H9 (cell line): ENCODE data around the gene CYREN. TPM values are rescaled to one million over a fixed set of nuclear protein-coding genes. Genes with fewer than 3 reads are reported as not detected.

ENCODE experiments used
- DNase-seq: peaks from one replicate; pipeline ENCODE4 v3.0.0-alpha.2; 2017
- H2AFZ ChIP-seq: one replicate; pipeline ENCODE4 v1.6.1; 2013; ENCODE audit warnings: mild to moderate bottlenecking, low read length, control low read depth, moderate library complexity
- H2AK5ac ChIP-seq: 2 replicates; pipeline ENCODE4 v1.6.1; 2013; ENCODE audit warnings: low read length, control low read depth, mixed read lengths; ENCODE audit not compliant: insufficient read length
- H2BK120ac ChIP-seq: one replicate; pipeline ENCODE4 v1.6.1; 2013; ENCODE audit warnings: low read depth, mild to moderate bottlenecking, low read length, control low read depth, inconsistent platforms; ENCODE audit not compliant: poor library complexity, severe bottlenecking
- H2BK12ac ChIP-seq: 2 replicates; pipeline ENCODE4 v1.6.1; 2013; ENCODE audit warnings: low read length, control low read depth, mixed read lengths, low read depth; ENCODE audit not compliant: insufficient read length
- H2BK15ac ChIP-seq: 2 replicates; pipeline ENCODE4 v1.6.1; 2013; ENCODE audit warnings: low read depth, low read length, control low read depth
- H2BK20ac ChIP-seq: one replicate; pipeline ENCODE4 v1.6.1; 2013; ENCODE audit warnings: low read depth, mild to moderate bottlenecking, low read length, control low read depth, inconsistent platforms; ENCODE audit not compliant: poor library complexity, severe bottlenecking
- H2BK5ac ChIP-seq: 2 replicates; pipeline ENCODE4 v1.6.1; 2013; ENCODE audit warnings: low read length, control low read depth, mixed read lengths; ENCODE audit not compliant: insufficient read length
- H3K14ac ChIP-seq: 2 replicates; pipeline ENCODE4 v1.6.1; 2013; ENCODE audit warnings: low read length, control low read depth; ENCODE audit not compliant: insufficient read depth
- H3K18ac ChIP-seq: 2 replicates; pipeline ENCODE4 v1.6.1; 2013; ENCODE audit warnings: low read depth, mild to moderate bottlenecking, mixed read lengths, low read length, control low read depth; ENCODE audit not compliant: insufficient read length
- H3K23ac ChIP-seq: 2 replicates; pipeline ENCODE4 v1.6.1; 2013; ENCODE audit warnings: low read length, control low read depth, mixed read lengths, low read depth; ENCODE audit not compliant: insufficient read length
- H3K23me2 ChIP-seq: 2 replicates; pipeline ENCODE4 v1.6.1; 2013; ENCODE audit warnings: low read depth, mild to moderate bottlenecking, mixed read lengths, low read length, control low read depth; ENCODE audit not compliant: insufficient read length, poor library complexity, severe bottlenecking
- H3K27ac ChIP-seq: 2 replicates; pipeline ENCODE4 v1.5.1; 2013; ENCODE audit warnings: low read length, control low read depth, mixed read lengths, low read depth; ENCODE audit not compliant: insufficient read length
- H3K27me3 ChIP-seq: 2 replicates; pipeline ENCODE4 v1.6.1; 2013; ENCODE audit warnings: low read length, control low read depth, inconsistent platforms; ENCODE audit not compliant: insufficient read depth
- H3K4ac ChIP-seq: 2 replicates; pipeline ENCODE4 v1.6.1; 2013; ENCODE audit warnings: low read depth, mild to moderate bottlenecking, control low read depth, inconsistent platforms, low read length, moderate library complexity
- H3K4me1 ChIP-seq: 2 replicates; pipeline ENCODE4 v1.6.1; 2013; ENCODE audit warnings: low read length, control low read depth, inconsistent platforms; ENCODE audit not compliant: insufficient read depth
- H3K4me2 ChIP-seq: 2 replicates; pipeline ENCODE4 v1.6.1; 2013; ENCODE audit warnings: low read length, control low read depth, mixed read lengths; ENCODE audit not compliant: insufficient read length, insufficient read depth
- H3K56ac ChIP-seq: 2 replicates; pipeline ENCODE4 v1.6.1; 2013; ENCODE audit warnings: low read depth, mild to moderate bottlenecking, mixed read lengths, low read length, control low read depth; ENCODE audit not compliant: insufficient read length
- H3K79me1 ChIP-seq: 2 replicates; pipeline ENCODE4 v1.6.1; 2013; ENCODE audit warnings: low read depth, mild to moderate bottlenecking, moderate library complexity, low read length, control low read depth, inconsistent platforms; ENCODE audit not compliant: insufficient read depth, poor library complexity, severe bottlenecking
- H3K79me2 ChIP-seq: 2 replicates; pipeline ENCODE4 v1.6.1; 2013; ENCODE audit warnings: low read length, control low read depth, inconsistent platforms; ENCODE audit not compliant: insufficient read depth
- H3K9ac ChIP-seq: 2 replicates; pipeline ENCODE4 v1.6.1; 2013; ENCODE audit warnings: low read length, control low read depth, mixed read lengths; ENCODE audit not compliant: insufficient read length; ENCODE audit errors: extremely low read depth
- H3K9me3 ChIP-seq: one replicate; pipeline ENCODE4 v1.6.1; 2013; ENCODE audit warnings: low read depth, low read length, inconsistent platforms; ENCODE audit not compliant: control insufficient read depth
- H3T11ph ChIP-seq: one replicate; pipeline ENCODE4 v1.6.1; 2013; ENCODE audit warnings: mild to moderate bottlenecking, low read length, control low read depth, inconsistent platforms
- H4K20me1 ChIP-seq: one replicate; pipeline ENCODE4 v1.6.1; 2013; ENCODE audit not compliant: control insufficient read depth, insufficient read length, insufficient read depth
- H4K5ac ChIP-seq: 2 replicates; pipeline ENCODE4 v1.6.1; 2013; ENCODE audit warnings: low read depth, mild to moderate bottlenecking, mixed read lengths, low read length, control low read depth; ENCODE audit not compliant: insufficient read length
- H4K8ac ChIP-seq: replicated peaks from 2 replicates; pipeline ENCODE4 v1.6.1; 2013; ENCODE audit warnings: low read length, control low read depth, mixed read lengths, low read depth; ENCODE audit not compliant: insufficient read length
- H4K91ac ChIP-seq: 2 replicates; pipeline ENCODE4 v1.6.1; 2013; ENCODE audit warnings: low read depth, mild to moderate bottlenecking, moderate library complexity, mixed read lengths, low read length, control low read depth; ENCODE audit not compliant: insufficient read length
- H3K27ac Mint-ChIP-seq, 3 experiments: 2 replicates in 2 of 3; 3 replicates in 1 of 3; pipeline ENCODE4 v1.8.0; 2020 to 2021; ENCODE audit warnings: mixed read lengths in 3 of 3, mild to moderate bottlenecking in 1 of 3, moderate library complexity in 1 of 3
- H3K27me3 Mint-ChIP-seq: 2 replicates; pipeline ENCODE4 v1.8.0; 2021; ENCODE audit warnings: low read depth, mild to moderate bottlenecking, moderate library complexity, mixed read lengths
- H3K36me3 Mint-ChIP-seq, 3 experiments: 2 replicates in 2 of 3; 3 replicates in 1 of 3; pipeline ENCODE4 v1.8.0; 2020 to 2021; ENCODE audit warnings: low read depth in 3 of 3, mixed read lengths in 3 of 3; ENCODE audit not compliant: insufficient read depth in 1 of 3
- H3K4me1 Mint-ChIP-seq, 2 experiments: 2 replicates each; pipeline ENCODE4 v1.8.0; 2020; ENCODE audit warnings: mixed read lengths in 2 of 2
- H3K4me3 Mint-ChIP-seq, 2 experiments: 2 replicates in 1 of 2; 3 replicates in 1 of 2; pipeline ENCODE4 v1.8.0; 2020 to 2021; ENCODE audit warnings: mild to moderate bottlenecking in 2 of 2, mixed read lengths in 2 of 2, moderate library complexity in 1 of 2
- H3K9me3 Mint-ChIP-seq, 2 experiments: 2 replicates in 1 of 2; 3 replicates in 1 of 2; pipeline ENCODE4 v1.8.0; 2020; ENCODE audit warnings: mild to moderate bottlenecking in 2 of 2, mixed read lengths in 2 of 2, moderate library complexity in 1 of 2
- WGBS: extraction: QIAGEN DNeasy Blood & Tissue Kit; methylation state at CpG from one replicate; pipeline ENCODE4 v1.1.7; 2013; ENCODE audit warnings: missing lambda C conversion rate, low lambda C conversion rate, mixed read lengths; ENCODE audit not compliant: insufficient read length; ENCODE audit errors: extremely low coverage; 5-methylcytosine and 5-hydroxymethylcytosine counted together
- total RNA-seq: library from RNA; stranded (reverse); gene quantifications from 2 replicates; pipeline ENCODE4 v1.2.1, GENCODE V29; 2021
- TF ChIP-seq, protein P1 (sequence below): fragments of 200-600 bp; sonication (generic); conservative IDR thresholded peaks from 3 replicates; pipeline ENCODE4 v1.8.0; 2021; ENCODE audit warnings: antibody characterized with exemption, mild to moderate bottlenecking

CYREN gene
- total RNA-seq, 1 experiment from 2014 or later = 72.0 TPM

DNA sequence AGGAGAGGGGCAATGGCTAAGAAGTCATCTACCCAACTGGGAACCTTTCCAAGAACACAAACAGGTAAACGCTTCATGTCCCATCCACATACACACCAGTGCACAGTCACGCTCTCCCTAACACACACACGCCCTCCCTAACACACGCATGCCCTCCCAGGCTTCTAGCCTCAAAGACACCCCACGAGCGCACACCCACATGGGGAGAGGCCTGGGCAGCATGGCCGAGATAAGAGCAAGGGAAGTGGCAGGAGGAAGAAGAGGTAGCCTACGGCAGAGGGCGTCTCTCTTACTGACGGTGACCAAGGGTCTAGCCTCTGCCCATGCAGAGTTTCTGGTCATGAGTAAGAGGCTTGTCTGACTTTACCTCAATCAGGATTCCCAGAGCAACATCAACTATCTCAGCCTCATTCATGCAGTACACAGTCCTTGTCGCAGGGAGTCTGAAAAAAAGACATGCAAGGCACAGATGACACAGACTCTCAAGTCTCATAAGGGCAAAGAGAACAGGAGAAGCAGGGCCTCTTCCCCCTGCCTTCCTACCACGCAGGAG is 3.1 kb downstream of the CYREN start:
- Histone ChIP-seq H4K5ac (no peak overlapping the region), H3K27me3 (no peaks in the 10 kb centered on the region), H2BK15ac (no peak overlapping the region), H3K23ac (no peak overlapping the region), H3T11ph (no peak overlapping the region), H3K4ac (no peak overlapping the region), H2AFZ (no peak overlapping the region), H3K14ac (no peak overlapping the region), H3K9ac (no peak overlapping the region), H2BK120ac (no peak overlapping the region), H3K23me2 (peaks cover 8% of the 10 kb centered on the region), H3K27ac (no peak overlapping the region), H3K79me2 (no peaks in the 10 kb centered on the region; the same call in 1 of the 2 replicates), H3K18ac (no peak overlapping the region), H4K91ac (no peak overlapping the region), H3K56ac (no peak overlapping the region), H4K8ac (no peak overlapping the region), H3K4me1 (0 out of 2 replicates have a peak, but pooled peaks cover 2% of the 10 kb centered on the region), H2BK5ac (no peak overlapping the region), H2AK5ac (no peak overlapping the region), H2BK20ac (no peak overlapping the region), H2BK12ac (no peak overlapping the region), H3K79me1 (no peaks in the 10 kb centered on the region), H3K9me3 (no peaks in the 10 kb centered on the region), H4K20me1 (no peaks in the 10 kb centered on the region), H3K4me2 (no peak overlapping the region)
- no peak for DNase-seq
- Mint-ChIP-seq H3K27me3 (no peaks in the 10 kb centered on the region), H3K4me1 (peaks cover 27 to 28% of the 10 kb centered on the region in 2 experiments), H3K27ac (peak overlapping the region in 1 of 3 experiments; percentile 34; a peak in 1 of 7 replicates), H3K9me3 (peaks cover 6 to 12% of the 10 kb centered on the region in 2 experiments), H3K36me3 (peaks cover 54 to 66% (median 64%) of the 10 kb centered on the region in 3 experiments), H3K4me3 (no peak overlapping the region; a peak in 1 of 5 replicates)
- no CpG with 5 or more reads among the region's 12 CpGs for WGBS
- TF ChIP-seq, protein P1, sequence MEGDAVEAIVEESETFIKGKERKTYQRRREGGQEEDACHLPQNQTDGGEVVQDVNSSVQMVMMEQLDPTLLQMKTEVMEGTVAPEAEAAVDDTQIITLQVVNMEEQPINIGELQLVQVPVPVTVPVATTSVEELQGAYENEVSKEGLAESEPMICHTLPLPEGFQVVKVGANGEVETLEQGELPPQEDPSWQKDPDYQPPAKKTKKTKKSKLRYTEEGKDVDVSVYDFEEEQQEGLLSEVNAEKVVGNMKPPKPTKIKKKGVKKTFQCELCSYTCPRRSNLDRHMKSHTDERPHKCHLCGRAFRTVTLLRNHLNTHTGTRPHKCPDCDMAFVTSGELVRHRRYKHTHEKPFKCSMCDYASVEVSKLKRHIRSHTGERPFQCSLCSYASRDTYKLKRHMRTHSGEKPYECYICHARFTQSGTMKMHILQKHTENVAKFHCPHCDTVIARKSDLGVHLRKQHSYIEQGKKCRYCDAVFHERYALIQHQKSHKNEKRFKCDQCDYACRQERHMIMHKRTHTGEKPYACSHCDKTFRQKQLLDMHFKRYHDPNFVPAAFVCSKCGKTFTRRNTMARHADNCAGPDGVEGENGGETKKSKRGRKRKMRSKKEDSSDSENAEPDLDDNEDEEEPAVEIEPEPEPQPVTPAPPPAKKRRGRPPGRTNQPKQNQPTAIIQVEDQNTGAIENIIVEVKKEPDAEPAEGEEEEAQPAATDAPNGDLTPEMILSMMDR = no peak
